HCT116 (cell line): ENCODE data around the gene LDLRAD4.

Experiments
- CTCF ChIP-seq, 3 experiments: fragments of 200-600 bp in 1 of 3; sonication (generic) in 1 of 3; IDR thresholded peaks in 2 of 3; conservative IDR thresholded peaks in 1 of 3; 2 replicates each; pipeline ENCODE4 v1.5.1; 2012 to 2017; ENCODE audit warnings: low read depth in 2 of 3, low read length in 2 of 3, antibody characterized with exemption in 1 of 3, borderline replicate concordance in 1 of 3, control low read depth in 1 of 3, mild to moderate bottlenecking in 1 of 3, mixed read lengths in 1 of 3, mixed run types in 1 of 3, moderate library complexity in 1 of 3; ENCODE audit not compliant: insufficient read depth in 1 of 3
- EZH2 ChIP-seq: fragments of 200-600 bp; sonication (generic); IDR thresholded peaks from 2 replicates; pipeline ENCODE4 v1.6.1; 2017; ENCODE audit warnings: antibody characterized with exemption, mixed run types
- EZH2phosphoT487 ChIP-seq: fragments of 200-600 bp; IDR thresholded peaks from 2 replicates; pipeline ENCODE4 v1.6.1; 2018; ENCODE audit warnings: antibody characterized with exemption, borderline replicate concordance
- FOSL1 ChIP-seq: IDR thresholded peaks from 2 replicates; pipeline ENCODE4 v1.6.1; 2012; ENCODE audit warnings: low read depth
- JUND ChIP-seq: IDR thresholded peaks from 2 replicates; pipeline ENCODE4 v1.6.1; 2012
- MAX ChIP-seq: IDR thresholded peaks from 2 replicates; pipeline ENCODE4 v1.6.1; 2012
- POLR2A ChIP-seq: IDR thresholded peaks from 2 replicates; pipeline ENCODE4 v1.7.0; 2011; ENCODE audit warnings: borderline replicate concordance; ENCODE audit not compliant: insufficient read depth, insufficient read length; ENCODE audit errors: extremely low read depth
- POLR2AphosphoS5 ChIP-seq: IDR thresholded peaks from 2 replicates; pipeline ENCODE4 v1.6.1; 2011; ENCODE audit warnings: mild to moderate bottlenecking, low read depth, low read length, moderate library complexity
- RAD21 ChIP-seq: IDR thresholded peaks from 2 replicates; pipeline ENCODE4 v1.6.1; 2012; ENCODE audit warnings: low read depth, mild to moderate bottlenecking
- SIN3A ChIP-seq: IDR thresholded peaks from 2 replicates; pipeline ENCODE4 v1.6.1; 2012; ENCODE audit warnings: low read depth
- ZFX ChIP-seq: fragments of 450-650 bp; IDR thresholded peaks from 2 replicates; pipeline ENCODE4 v1.6.1; 2017
- ZNF274 ChIP-seq: fragments of 200-500 bp; sonication (Bioruptor generic); IDR thresholded peaks from 2 replicates; pipeline ENCODE4 v1.6.1; 2014; ENCODE audit warnings: mild to moderate bottlenecking, low read depth, low read length, inconsistent platforms

DNA sequence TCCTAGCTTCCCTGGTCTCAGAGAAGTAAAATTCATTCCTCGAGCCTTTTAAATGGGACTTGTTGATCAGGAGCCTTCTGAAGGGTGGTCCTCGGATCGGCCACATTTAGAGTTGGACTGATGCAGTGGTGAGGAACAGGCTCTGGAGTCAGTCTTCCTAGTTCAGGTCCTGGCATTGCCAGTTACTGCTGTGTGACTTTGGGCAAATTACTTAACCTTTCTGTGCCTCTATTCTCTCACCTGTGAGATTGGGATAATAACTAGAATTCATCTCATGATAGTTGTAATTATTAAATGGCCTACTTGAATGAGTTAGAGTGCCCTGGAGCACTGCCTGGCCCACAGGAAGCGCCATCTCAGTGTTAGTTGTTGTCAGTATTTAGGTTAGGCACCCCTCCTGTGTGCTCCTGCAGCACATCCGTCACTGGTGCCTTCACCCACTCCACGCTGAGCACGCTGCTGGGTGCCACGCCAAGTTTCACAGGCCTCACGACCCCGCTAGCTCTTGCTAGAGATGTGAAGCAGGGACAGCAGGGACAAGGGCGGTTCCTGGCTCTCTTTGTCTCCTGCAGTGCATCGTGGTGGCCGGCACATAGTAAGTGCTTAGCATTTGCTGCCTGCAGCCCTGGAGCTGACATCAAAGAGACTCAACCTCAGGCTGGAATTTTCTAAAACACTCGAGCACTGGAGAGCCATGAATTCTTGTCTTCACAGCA is 384.9 kb downstream of the LDLRAD4 start:
- TF ChIP-seq CTCF (IDR thresholded peaks at IDR 0.05 in 2 of 3, conservative IDR thresholded peaks at IDR 0.05 in 1 of 3; ENCODE audit: borderline replicate concordance in 1 of 3, insufficient read depth in 1 of 3, low read depth in 2 of 3, low read length in 2 of 3) (no peak), RAD21 (no peak), EZH2 (no peak), MAX (no peak), ZFX (no peak), POLR2AphosphoS5 (no peak), FOSL1 (no peak), ZNF274 (no peak), POLR2A (no peak), SIN3A (no peak), JUND (no peak), EZH2phosphoT487 (no peak)
